ENCODE measurements around the gene THEMIS2. TPM values are rescaled to one million over a fixed set of nuclear protein-coding genes. Genes with fewer than 3 reads are reported as not detected.
"Not testable (repeated sequence)": the region's sequence is repeated elsewhere in the genome, so short reads cannot be mapped to it uniquely, and the experiment has no call there.

Gene THEMIS2
- total RNA-seq, 1 donor from 2014 or later, result 61.6 TPM

DNA sequence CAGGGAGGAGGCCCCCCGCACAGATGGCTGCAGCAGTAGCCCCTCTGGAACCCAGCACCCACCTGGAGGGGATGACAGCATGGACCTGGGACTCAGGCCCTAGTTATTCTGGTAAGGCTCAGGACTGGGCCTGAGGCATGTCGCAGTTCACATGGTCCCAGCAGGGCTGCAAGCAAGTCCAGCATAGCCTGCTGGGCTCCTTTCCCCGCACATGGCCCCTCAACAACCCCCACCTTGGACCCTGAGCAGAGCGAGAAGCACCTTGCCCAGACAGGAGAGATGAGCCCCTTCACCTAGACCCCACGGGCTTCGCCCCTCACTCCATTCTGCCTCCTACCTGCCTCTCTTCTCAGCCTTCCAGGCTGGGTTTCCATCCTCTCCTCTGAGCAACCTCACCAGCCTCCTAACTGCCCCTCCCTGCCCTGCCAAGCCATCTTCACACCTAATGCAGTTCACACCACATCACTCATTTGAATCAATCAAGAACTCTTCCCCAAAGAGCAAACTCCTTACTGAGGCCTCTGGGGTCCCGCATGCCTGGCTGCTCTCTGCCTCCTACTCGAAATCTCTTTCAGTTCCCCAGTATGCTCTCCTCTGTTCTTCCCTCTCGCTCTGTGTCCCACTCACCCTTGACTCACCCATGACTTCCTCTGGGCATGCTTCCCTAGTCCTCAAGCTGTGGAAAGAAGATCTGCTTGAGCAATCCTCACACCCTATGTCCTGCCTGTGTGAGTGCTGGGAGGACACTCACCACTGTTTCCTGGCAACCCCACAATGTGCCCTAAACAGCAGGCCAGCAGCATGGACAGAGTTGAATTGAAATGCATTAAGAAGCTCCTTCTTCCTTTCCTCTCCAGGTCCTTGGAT, 9.4 kb upstream of the THEMIS2 start:
- intact Hi-C loops (cut with micrococcal nuclease), result no loop called here

DNA sequence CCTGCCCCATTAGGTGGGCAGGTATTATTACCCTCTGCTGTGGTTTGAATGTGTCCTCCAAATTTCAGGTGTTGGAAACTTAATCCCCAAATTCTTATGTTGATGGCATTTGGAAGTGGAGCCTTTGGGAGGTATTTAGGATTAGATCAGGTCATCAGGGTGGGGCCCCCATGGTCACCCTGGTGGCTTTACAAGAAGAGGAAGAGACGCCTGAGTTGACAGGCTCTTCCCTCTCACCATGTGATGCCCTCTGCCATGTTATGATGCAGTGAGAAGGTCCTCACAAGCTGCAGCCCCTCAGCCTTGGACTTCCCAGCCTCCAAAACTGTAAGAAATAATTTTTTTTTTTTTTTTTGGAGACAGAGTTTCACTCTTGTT, 8.8 kb upstream of the THEMIS2 start:
- intact Hi-C loops (cut with micrococcal nuclease), result no loop called here

DNA sequence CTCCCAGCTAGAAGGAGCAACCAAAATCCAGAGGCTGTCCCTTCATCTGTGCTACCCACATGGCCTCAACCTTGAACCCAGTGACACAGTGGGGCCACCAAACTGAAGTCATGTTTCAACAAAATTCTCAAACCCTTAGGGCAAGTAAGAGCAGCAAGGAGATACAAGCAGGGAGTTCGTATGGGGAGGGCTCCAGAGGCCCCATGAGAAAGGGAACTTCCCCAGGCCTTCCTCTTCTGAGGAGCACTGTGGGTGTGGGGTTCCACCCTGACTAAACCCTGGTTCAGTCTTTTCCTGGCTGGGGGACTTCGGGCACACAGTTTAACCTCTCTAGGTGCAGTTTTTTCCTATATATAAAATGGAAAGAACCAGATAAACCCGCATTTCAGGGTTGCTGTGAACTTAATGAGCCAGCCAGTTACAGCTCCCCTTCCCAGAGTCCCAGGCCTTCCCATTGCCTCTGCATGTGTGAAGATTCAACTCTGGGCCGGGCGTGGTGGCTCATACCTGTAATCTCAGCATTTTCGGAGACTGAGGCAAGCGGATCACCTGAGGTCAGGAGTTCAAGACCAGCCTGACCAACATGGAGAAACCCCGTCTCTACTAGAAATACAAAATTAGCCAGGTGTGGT, 8.0 kb upstream of the THEMIS2 start:
- intact Hi-C loops (cut with micrococcal nuclease), result no loop called here

DNA sequence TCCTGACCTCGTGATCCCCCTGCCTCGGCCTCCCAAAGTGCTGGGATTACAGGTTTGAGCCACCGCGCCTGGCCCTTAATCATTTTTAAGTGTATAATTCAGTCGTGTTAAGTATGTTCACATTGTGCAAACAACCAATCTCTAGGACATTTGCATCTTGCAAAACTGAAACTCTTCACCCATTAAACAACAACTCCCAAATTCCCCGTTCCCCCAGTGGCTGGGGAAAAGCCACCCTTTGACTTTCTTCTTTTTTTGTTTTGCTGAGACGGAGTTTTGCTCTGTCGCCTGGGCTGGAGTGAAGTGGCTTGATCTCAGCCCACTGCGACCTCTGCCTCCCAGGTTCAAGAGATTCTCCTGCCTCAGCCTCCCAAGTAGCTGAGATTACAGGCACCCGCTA, 6.5 kb upstream of the THEMIS2 start:
- intact Hi-C loops (cut with micrococcal nuclease), result no loop called here

DNA sequence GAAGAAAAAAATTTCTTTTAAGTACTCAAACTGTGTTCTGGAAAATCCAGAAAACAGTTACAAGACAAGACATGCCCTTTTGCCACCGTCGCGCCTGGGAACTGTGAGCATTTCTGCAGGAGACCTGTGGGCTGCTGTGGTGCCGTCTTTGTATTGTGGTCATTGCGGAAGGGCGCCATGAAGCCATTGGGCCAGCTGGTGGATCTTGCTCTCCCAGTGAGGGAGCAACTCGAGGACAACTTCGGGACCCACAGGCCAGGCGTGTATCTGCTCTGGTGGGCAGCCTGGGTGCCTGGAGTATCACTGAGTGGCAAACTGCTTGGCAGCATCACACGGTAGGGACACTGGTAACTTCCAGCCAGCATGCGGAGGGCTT, 3.8 kb upstream of the THEMIS2 start:
- intact Hi-C loops (cut with micrococcal nuclease), result no loop called here

DNA sequence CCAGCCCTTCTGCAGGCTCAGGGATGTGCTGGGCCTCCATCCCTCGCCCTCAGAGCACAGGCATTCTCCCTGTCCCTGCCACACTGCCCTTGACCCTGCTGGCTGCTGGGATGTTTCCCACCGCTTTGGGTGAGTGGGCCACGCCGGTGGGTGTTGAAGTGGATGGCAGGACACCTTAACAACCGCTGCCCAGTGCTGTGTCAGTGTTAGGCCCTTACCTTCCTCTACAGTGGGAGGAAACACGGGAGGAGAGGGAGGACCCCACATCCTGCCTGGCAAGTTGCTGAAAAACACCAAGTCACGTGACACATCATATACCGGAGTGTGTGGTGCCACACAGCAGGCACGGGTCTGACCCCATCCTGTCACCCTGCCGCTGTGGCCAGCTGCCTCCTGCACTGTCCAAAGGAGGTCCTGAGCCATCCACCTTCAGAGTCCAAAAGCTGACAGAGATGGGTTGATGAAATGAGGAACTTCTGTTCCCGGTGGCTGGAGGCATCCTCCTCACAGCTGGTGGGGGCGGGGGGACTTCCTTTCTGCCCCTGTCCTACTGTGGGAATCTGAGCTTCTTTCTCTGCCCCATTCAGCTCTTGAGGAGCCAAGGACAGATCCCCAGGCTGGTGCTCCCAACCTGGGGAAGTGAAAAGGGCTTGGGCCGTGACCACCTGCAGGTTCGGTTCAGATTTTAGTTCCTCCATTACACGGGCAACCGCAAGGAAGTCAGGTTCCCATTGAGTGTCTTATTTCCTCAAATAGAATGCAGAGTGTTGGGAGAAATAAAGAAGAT, 3.2 kb upstream of the THEMIS2 start:
- intact Hi-C loops (cut with micrococcal nuclease), result no loop called here

DNA sequence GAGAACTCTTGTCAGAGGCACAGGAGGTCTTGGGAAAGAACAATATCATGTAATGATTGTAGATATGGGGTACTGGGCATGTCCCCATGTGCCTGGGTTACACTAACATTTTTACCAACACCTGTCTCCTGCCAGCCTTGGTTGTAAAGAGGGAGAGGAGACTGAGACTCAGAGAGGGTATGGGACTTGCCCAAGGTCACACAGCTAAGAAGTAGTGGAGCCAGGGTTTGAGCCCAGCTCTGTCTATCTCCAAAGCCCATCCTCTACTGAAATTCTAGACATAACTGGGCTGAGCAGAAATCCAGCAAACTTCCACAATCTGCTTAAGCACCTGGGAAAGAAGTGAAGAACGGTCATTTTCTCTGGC, 2.6 kb upstream of the THEMIS2 start:
- intact Hi-C loops (cut with micrococcal nuclease), result no loop called here

DNA sequence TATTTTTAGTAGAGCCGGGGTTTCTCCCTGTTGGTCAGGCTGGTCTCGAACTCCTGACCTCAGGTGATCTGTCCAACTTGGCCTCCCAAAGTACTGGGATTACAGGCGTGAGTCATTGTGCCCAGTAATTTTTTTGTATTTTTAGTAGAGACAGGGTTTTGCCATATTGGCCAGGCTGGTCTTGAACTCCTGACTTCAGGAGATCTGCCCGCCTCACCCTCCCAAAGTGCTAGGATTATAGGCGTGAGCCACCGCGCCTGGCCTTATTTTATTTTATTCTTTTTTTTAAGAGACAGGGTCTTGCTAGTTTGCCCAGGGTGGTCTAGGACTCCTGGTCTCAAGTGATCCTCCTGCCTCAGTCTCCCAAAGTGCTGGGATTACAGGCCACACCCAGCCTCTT, 1.3 kb upstream of the THEMIS2 start:
- intact Hi-C loops (cut with micrococcal nuclease), result not testable (repeated sequence)

DNA sequence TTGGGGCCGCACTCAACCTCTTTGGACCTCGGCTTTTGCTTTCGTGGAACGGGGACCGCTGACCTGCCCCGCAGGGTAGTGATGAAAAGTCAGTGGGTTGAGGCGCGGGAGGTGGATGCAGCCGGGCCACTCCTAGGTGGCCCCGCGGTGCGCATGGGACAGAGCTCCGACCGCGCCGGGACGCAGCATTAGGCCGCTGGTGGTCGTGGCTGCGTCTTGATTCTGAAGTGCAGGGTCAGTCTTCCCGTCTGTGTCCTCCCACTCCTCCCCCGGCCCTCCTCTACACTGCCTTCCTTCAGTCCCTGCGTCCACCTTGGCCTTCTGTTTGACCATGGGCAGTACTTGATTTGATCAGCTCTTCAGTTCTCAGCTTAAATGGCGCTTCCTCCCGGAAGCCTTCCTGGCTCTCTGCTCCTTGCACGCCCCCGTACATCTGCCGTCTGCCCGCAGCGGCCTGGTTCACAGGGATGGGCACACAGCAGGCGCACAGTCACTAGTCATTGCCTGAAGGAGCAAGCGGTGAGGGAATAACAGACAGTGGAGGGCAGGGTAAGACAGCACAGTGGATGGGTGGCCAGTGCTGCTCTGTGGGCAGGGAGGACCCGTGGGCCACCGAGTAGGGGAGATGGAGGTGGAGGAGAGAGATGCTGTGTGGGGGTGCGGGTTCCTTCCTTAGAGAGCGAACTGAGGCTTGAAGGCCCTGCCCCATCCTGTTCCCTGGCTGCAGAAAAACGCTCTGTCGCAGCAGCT, 633 bp downstream of the THEMIS2 start:
- intact Hi-C loops (cut with micrococcal nuclease), result loop anchor here (1.0 to 2.0 kb wide), 2 partner anchors 14 to 215 kb away; partner anchors contain the start of gene EYA3

DNA sequence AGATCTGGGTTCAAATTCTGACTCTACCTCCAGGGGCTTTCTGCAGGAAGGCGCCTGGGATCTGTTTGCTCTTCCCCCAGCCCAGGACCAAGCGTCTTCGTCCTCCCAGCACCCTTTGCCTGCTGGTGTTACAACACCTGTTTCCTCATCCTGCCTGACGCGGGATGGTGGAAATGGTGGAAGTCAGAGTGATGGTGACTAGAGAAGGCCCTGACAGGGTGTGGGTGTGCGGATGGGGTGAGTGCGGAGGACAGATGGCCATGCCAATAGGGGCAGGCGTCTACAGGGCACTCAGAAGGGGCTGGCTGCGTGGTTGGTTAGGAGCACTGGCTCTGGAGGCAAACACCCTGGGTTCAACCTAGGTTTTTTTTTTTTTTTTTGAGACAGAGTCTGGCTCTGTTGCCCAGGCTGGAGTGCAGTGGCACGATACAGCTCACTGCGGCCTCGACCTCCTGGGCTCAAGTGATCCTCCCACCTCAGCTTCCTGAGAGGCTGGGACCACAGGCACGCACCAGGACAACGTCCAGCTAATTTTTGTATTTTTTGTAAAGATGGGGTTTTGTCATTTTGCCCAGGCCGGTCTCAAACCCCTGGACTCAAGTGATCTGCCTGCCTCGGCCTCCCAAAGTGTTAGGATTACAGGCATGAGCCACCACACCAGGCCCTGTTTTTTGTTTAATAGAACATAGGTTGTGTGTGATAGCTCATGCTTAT, 1.5 kb downstream of the THEMIS2 start:
- intact Hi-C loops (cut with micrococcal nuclease), result loop anchor here (2.0 kb wide), 1 partner anchor 13 kb away; no protein-coding TSS in a partner anchor

DNA sequence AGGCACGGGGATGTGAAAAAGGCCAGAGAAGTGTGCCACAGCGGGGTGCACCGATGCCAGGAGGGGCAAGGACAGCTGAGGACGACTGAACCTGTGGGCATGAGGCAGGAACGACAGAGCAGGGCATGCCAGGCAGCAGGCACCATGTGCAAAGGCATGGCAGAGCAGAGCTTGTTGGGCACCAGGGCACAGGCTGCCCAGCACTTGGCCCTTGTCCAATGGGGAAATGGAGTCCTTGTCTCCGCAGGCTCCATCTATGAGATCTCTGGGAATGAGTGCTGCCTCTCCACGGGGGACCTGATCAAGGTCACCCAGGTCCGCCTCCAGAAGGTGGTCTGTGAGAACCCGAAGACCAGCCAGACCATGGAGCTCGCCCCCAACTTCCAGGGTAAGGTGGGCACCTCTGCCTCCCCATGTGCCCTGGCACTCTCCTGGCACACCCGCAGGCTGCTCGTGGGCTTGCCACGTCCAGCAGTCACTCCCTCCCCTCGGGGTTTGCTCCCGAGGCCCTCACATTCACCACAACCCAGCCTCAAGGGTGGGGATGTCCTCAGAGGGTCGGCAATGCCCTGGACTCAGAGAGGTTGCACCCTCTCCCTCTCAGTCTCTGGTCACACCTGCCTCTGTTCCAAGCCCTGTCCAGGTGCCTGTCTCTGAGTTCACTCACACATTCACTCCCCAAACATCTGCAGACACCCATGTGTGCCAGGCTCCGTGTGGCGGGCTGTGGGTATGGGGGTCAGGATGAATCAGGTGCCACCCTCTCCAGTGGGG, 4.2 kb downstream of the THEMIS2 start:
- intact Hi-C loops (cut with micrococcal nuclease), result no loop called here

DNA sequence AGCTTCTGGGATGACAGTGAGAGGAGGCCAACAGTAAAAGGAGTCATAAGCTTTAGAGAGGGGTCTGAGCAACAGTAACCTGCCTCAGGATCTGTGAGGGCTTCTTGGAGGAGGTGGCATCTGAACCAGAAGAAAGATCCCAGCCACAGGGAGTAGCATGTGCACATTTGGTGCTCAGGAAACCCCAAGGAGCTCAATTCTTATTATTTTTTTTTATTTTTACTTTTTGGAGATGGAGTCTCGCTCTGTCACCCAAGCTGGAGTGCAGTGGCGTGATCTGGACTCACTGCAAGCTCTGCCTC, 4.7 kb downstream of the THEMIS2 start:
- intact Hi-C loops (cut with micrococcal nuclease), result no loop called here

DNA sequence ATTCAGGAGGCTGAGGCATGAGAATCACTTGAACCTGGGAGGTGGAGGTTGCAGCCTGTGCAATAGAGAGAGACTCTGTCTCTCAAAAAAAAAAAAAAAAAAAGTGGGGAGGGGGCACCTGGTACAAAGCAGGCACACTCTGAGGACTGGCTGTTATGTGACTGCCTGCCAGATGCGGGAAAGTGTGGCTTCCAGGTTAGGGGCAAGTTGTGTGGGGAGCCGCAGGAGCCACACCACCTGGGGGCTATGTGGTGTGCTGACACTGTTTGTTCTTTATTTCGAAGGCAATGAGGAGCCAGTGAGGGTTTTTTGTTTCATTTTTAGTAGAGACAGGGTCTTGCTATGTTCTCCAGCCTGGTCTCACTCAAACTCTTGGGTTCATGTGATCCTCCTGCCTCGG, 5.7 kb downstream of the THEMIS2 start:
- intact Hi-C loops (cut with micrococcal nuclease), result no loop called here

DNA sequence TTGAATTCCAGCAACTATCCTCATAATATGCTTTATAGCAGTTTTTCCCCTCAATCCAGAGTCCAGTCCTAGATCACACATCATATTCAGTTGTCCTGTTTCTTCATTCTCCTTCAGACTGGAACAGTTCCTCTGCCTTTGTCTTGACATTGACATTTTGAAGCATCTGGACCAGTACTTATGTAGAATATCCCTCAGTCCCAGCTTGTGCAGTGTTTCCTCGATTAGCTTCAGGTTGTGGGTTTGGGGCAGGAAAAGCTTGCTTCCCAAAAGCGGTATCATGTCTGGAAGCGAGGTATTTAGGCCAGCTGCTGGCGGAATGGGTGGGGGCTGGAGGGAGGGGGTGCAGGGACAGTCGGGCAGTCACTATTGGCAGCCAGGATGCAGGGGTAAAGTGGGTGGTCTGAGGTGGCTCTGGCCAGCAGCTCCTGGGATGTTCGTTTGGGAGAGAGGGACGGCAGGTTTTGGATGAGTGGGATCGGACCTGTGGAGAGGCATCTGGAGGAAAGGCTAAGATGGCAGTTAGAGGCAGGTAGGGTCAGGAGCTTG, 6.5 kb downstream of the THEMIS2 start:
- intact Hi-C loops (cut with micrococcal nuclease), result no loop called here

DNA sequence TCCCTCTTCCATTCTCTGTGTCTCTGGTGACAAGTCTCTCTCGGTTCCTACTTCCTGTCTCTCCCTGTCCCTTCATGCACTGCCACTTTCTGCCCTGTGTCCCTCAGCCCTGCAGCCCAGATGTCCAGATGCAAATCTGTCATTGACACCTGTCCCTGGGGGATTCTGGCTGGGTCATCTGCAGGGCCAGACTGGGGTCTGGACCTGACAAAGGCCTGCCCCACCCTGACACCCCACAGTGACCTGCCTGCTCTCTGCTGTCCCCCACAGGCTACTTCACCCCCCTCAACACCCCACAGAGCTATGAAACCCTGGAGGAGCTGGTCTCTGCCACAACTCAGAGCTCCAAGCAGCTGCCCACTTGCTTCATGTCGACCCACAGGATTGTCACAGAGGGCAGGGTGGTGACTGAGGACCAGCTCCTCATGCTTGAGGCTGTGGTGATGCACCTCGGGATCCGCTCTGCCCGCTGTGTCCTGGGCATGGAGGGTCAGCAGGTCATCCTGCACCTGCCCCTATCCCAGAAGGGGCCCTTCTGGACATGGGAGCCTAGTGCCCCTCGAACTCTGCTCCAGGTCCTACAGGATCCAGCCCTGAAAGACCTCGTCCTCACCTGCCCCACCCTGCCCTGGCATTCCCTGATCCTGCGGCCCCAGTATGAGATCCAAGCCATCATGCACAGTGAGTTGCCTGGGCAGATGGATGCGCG, 7.2 kb downstream of the THEMIS2 start:
- intact Hi-C loops (cut with micrococcal nuclease), result no loop called here

DNA sequence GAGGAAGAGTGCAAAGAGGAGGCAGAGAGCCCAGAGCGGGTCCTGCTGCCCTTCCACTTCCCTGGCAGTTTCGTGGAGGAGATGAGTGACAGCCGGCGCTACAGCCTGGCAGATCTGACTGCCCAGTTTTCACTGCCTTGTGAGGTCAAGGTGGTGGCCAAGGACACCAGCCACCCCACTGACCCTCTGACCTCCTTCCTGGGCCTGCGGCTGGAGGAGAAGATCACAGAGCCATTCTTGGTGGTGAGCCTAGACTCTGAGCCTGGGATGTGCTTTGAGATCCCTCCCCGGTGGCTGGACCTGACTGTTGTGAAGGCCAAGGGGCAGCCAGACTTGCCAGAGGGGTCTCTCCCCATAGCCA, 10.2 kb downstream of the THEMIS2 start:
- intact Hi-C loops (cut with micrococcal nuclease), result no loop called here

DNA sequence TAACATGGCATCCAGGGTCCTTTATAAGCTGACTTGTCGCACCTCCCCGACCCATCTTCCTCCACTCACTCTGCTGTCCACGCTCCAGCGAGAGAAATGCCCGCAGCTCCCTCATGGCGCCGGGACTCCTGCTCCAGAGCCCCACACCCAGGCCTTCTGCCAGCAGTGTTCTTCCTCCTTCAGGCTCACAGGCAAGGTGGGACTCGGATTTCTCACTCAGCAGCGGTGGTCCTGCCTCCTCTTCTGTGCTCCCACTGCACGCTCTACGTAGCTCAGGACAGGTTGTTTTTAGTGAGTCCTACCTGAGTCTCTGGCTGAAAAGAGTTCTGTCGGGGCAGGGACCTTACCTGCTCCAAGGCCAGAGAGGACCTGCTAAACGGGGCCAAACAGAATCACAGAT, 11.2 kb downstream of the THEMIS2 start:
- intact Hi-C loops (cut with micrococcal nuclease), result no loop called here

DNA sequence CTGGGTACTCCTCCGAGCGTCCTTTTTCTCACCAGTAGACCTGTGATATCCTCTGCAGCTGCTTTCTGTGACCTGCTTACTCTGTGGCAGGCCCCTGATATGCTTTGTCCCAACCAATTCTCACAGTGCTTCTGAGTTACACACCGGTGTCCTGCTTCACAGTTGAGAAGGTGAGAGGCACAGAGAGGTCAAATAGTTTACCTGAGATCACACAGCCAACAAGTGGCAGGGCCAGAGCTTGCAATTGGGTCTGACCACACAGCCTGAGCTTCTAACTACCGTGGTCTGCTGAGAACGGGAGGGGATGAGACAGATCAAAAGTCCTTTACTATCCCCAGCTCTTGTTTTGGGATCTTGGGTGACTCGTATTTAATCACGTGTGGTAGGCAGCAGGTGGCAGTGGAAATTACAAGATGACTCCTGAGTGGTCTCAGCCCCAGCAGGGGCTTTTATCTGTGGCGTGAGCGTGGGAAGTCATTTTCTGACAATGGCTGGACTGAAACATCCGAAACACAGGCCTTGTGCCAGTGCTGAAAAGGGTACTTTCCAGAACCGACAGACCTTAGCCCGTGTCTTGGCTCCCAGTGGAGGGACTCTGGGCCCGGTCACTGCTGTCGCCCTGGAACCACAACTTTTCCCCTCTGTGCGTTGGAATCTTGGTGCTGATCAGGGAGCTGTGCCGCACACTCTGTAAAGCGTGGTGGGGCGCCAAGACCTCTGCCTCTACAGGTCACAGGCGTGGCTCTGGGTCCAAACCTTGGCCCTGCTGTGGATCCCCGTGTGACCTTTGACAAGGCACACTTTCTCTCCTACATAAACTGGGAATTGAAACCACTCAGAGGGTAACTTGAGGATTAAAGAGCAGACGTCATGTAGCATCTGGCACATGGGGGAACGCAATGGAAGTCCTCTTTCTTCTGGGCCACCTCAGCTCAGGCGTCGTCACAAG, 11.9 kb downstream of the THEMIS2 start:
- intact Hi-C loops (cut with micrococcal nuclease), result no loop called here
